Inferior parietal cortex (tissue), 1 donor: Measurements from ENCODE around the gene C20orf204.
"Not testable (repeated sequence)": the region's sequence is repeated elsewhere in the genome, so short reads cannot be mapped to it uniquely, and the experiment has no call there.

Experiments
- DNase-seq: peaks from one replicate; pipeline ENCODE4 v3.0.0-alpha.2; 2016; ENCODE audit errors: extremely low spot score

C20orf204 gene

GRCh38 chr20:64035933-64036345, at the start of gene C20orf204:
Gene C20orf204, plus strand, starts transcription at chr20:64036182. Its CDS starts 142 bp downstream, at chr20:64036324.
- no peak for DNase-seq

- DNase-seq = no peak
These were observed 35.1 kb upstream of the C20orf204 start for GRCh38 chr20:64000906-64001305.

GRCh38 chr20:64001607-64002011, 34.4 kb upstream of the C20orf204 start:
- DNase-seq = no peak

GRCh38 chr20:64003960-64004725, 31.8 kb upstream of the C20orf204 start:
- DNase-seq = no peak

- DNase-seq = no peak
These were observed 30.6 kb upstream of the C20orf204 start for GRCh38 chr20:64005394-64005793.

GRCh38 chr20:64006490-64006889, 29.5 kb upstream of the C20orf204 start:
- DNase-seq = no peak

GRCh38 chr20:64006902-64007301, 29.1 kb upstream of the C20orf204 start:
- DNase-seq = no peak

GRCh38 chr20:64009811-64010387, 26.1 kb upstream of the C20orf204 start:
- DNase-seq = no peak

GRCh38 chr20:64010711-64011237, 25.2 kb upstream of the C20orf204 start:
- no peak for DNase-seq

GRCh38 chr20:64011366-64011779, 24.6 kb upstream of the C20orf204 start:
- DNase-seq = no peak

- DNase-seq = not testable (repeated sequence)
These were observed 23.4 kb upstream of the C20orf204 start for GRCh38 chr20:64012385-64013154.

GRCh38 chr20:64015635-64016034, 20.3 kb upstream of the C20orf204 start:
- no peak for DNase-seq

- no peak for DNase-seq
These were observed 14.6 kb upstream of the C20orf204 start for GRCh38 chr20:64021124-64021975.

GRCh38 chr20:64022671-64023360, 13.2 kb upstream of the C20orf204 start:
- no peak for DNase-seq

GRCh38 chr20:64023361-64024140, 12.4 kb upstream of the C20orf204 start:
- no peak for DNase-seq

GRCh38 chr20:64024141-64024990, 11.6 kb upstream of the C20orf204 start:
- no peak for DNase-seq

GRCh38 chr20:64025101-64025825, 10.7 kb upstream of the C20orf204 start:
- DNase-seq = no peak

- DNase-seq = no peak
These were observed 10.1 kb upstream of the C20orf204 start for GRCh38 chr20:64025826-64026412.
